HepG2 (cell line): Measurements from ENCODE around the gene NHP2. TPM values are rescaled to one million over a fixed set of nuclear protein-coding genes. Genes with fewer than 3 reads are reported as not detected.

Experiments used
- ATAC-seq: fragments of 200-7000 bp; cut with Tn5 transposase; 3 replicates; pipeline ENCODE4 v1.9.1; 2020; ENCODE audit warnings: mild to moderate bottlenecking, moderate library complexity
- BruUV-seq: library from RNA; stranded (reverse); fragments of 400-500 nt; replicated peaks from 2 replicates; lab custom pipeline; 2021; lab: Mats Ljungman, UMichigan
- CTCF ChIA-PET: fragments of 300-600 bp; formaldehyde crosslinking; extraction: SDS; loops from one replicate; lab custom pipeline; 2021; ENCODE audit warnings: low total read pairs, inconsistent platforms, low intra/inter-chr PET ratio; lab: Yijun Ruan, JAX
- POLR2A ChIA-PET: fragments of 350-600 bp; sonication (Branson Sonifier 250); formaldehyde crosslinking; loops from one replicate; lab custom pipeline; 2020; ENCODE audit warnings: antibody characterized with exemption, inconsistent platforms; lab: Yijun Ruan, JAX
- DNase-seq: peaks from one replicate; pipeline ENCODE4 v3.0.0-alpha.2; 2015; ENCODE audit warnings: low spot score
- FAIRE-seq: peaks from 3 replicates; lab custom pipeline; 2011; peaks lifted over from hg19 to GRCh38; lab: Jason Lieb, UNC
- H2AFZ ChIP-seq: one replicate; pipeline ENCODE4 v1.6.1; 2011; ENCODE audit warnings: low read length, inconsistent platforms
- H3K27ac ChIP-seq: fragments of 300-600 bp; 3 replicates; pipeline ENCODE4 v1.8.0; 2011; ENCODE audit warnings: mixed run types, mild to moderate bottlenecking, mixed read lengths, low read length, inconsistent platforms; ENCODE audit not compliant: insufficient read depth; ENCODE audit errors: extremely low read length
- H3K27me3 ChIP-seq, 2 experiments: fragments of 200-600 bp in 1 of 2; 2 replicates in 1 of 2; 3 replicates in 1 of 2; pipeline versions ENCODE4 v1.6.0 to v1.8.0; 2011; ENCODE audit warnings: low read length in 2 of 2, mild to moderate bottlenecking in 2 of 2, moderate library complexity in 2 of 2, inconsistent platforms in 1 of 2; ENCODE audit not compliant: insufficient read depth in 2 of 2, control insufficient read depth in 1 of 2
- H3K36me3 ChIP-seq, 2 experiments: fragments of 200-600 bp in 1 of 2; replicated peaks in 1 of 2; 2 replicates in 1 of 2; 3 replicates in 1 of 2; pipeline versions ENCODE4 v1.5.1 to v1.8.0; 2011; ENCODE audit warnings: low read length in 2 of 2, inconsistent platforms in 1 of 2; ENCODE audit not compliant: insufficient read depth in 2 of 2, control insufficient read depth in 1 of 2
- H3K4me1 ChIP-seq: 2 replicates; pipeline ENCODE4 v1.5.1; 2012; ENCODE audit warnings: low read length, inconsistent platforms; ENCODE audit not compliant: insufficient read depth
- H3K4me2 ChIP-seq: 2 replicates; pipeline ENCODE4 v1.6.0; 2011; ENCODE audit warnings: low read depth, low read length, inconsistent platforms
- H3K4me3 ChIP-seq, 3 experiments: fragments of 200-600 bp in 1 of 3; sonication (generic), shearing (Covaris generic) in 1 of 3; replicated peaks in 1 of 3; 2 replicates each; pipeline ENCODE4 v1.5.1; 2011 to 2016; ENCODE audit warnings: low read length in 3 of 3, inconsistent platforms in 2 of 3, low read depth in 2 of 3, mild to moderate bottlenecking in 2 of 3, control low read depth in 1 of 3, mixed read lengths in 1 of 3; ENCODE audit not compliant: insufficient read depth in 1 of 3
- H3K79me2 ChIP-seq: one replicate; pipeline ENCODE4 v1.6.1; 2011; ENCODE audit warnings: low read length, inconsistent platforms; ENCODE audit not compliant: insufficient read depth
- H3K9ac ChIP-seq: 2 replicates; pipeline ENCODE4 v1.6.0; 2011; ENCODE audit warnings: mild to moderate bottlenecking, low read depth, low read length, inconsistent platforms; ENCODE audit not compliant: insufficient read depth
- H3K9me3 ChIP-seq: 2 replicates; pipeline ENCODE4 v1.5.1; 2012; ENCODE audit warnings: mild to moderate bottlenecking, low read length
- H4K20me1 ChIP-seq: 2 replicates; pipeline ENCODE4 v1.6.0; 2011; ENCODE audit warnings: inconsistent platforms, mild to moderate bottlenecking, low read length, moderate library complexity; ENCODE audit not compliant: insufficient read depth
- ELF4 ChIP-seq: sonication (generic); formaldehyde crosslinking; IDR thresholded peaks from 2 replicates; pipeline ENCODE4 v1.5.0; 2020; ENCODE audit warnings: missing genetic modification reagents, mild to moderate bottlenecking, moderate library complexity, borderline replicate concordance
- GMEB2 ChIP-seq: IDR thresholded peaks from 2 replicates; pipeline ENCODE4 v1.6.1; 2016; ENCODE audit warnings: missing biosample characterization, missing genetic modification reagents, low read depth
- HNF4A ChIP-seq: sonication (generic); formaldehyde crosslinking; IDR thresholded peaks from 2 replicates; pipeline ENCODE4 v1.4.0; 2020; ENCODE audit warnings: missing genetic modification reagents
- IKZF4 ChIP-seq: sonication (generic); formaldehyde crosslinking; IDR thresholded peaks from 2 replicates; pipeline ENCODE4 v1.5.1; 2020; ENCODE audit warnings: borderline replicate concordance, mild to moderate bottlenecking, low read depth, missing genetic modification reagents; ENCODE audit errors: not compliant biosample characterization
- NFIB ChIP-seq: sonication (generic); formaldehyde crosslinking; IDR thresholded peaks from 2 replicates; pipeline ENCODE4 v1.9.0; 2021; ENCODE audit warnings: missing genetic modification reagents, mild to moderate bottlenecking, borderline replicate concordance
- NFKBIZ ChIP-seq: IDR thresholded peaks from 2 replicates; pipeline ENCODE4 v1.6.1; 2018; ENCODE audit warnings: missing genetic modification reagents, missing compliant biosample characterization
- PAWR ChIP-seq: sonication (generic); formaldehyde crosslinking; IDR thresholded peaks from 2 replicates; pipeline ENCODE4 v1.4.0; 2020; ENCODE audit warnings: missing genetic modification reagents, mild to moderate bottlenecking, borderline replicate concordance
- SRSF9 ChIP-seq: fragments of 200-400 bp; formaldehyde crosslinking; IDR thresholded peaks from 2 replicates; pipeline ENCODE4 v1.6.1; 2018; ENCODE audit warnings: borderline replicate concordance, mild to moderate bottlenecking, low read depth, low read length; ENCODE audit not compliant: insufficient read depth, poor library complexity, severe bottlenecking
- ZNF660 ChIP-seq: sonication (generic); formaldehyde crosslinking; IDR thresholded peaks from 2 replicates; pipeline ENCODE4 v1.5.1; 2020; ENCODE audit warnings: mild to moderate bottlenecking, low read depth, missing genetic modification reagents, borderline replicate concordance
- ZNF720 ChIP-seq: sonication (generic); formaldehyde crosslinking; IDR thresholded peaks from 2 replicates; pipeline ENCODE4 v1.4.0; 2020; ENCODE audit warnings: missing genetic modification reagents
- ZNF772 ChIP-seq: sonication (generic); formaldehyde crosslinking; IDR thresholded peaks from 2 replicates; pipeline ENCODE4 v1.5.0; 2020; ENCODE audit warnings: mild to moderate bottlenecking, missing genetic modification reagents
- ZNF781 ChIP-seq: sonication (generic); formaldehyde crosslinking; IDR thresholded peaks from 2 replicates; pipeline ENCODE4 v1.5.1; 2020; ENCODE audit warnings: borderline replicate concordance, mild to moderate bottlenecking, missing genetic modification reagents; ENCODE audit errors: not compliant biosample characterization
- WGBS: methylation state at CpG from one replicate; pipeline ENCODE4 v1.1.6; 2017; ENCODE audit warnings: low lambda C conversion rate; 5-methylcytosine and 5-hydroxymethylcytosine counted together
- in situ Hi-C: cut with HindIII; loops from 2 replicates; pipeline ENCODE4 v1.10.0; 2017; ENCODE audit warnings: low pct_unique_long_range_greater_than_20kb; ENCODE audit not compliant: extremely low pct_ligation_motif_present
- intact Hi-C: fragments of 100-400 bp; cut with micrococcal nuclease; formaldehyde crosslinking; loops from one replicate; pipeline ENCODE4 v1.10.0; 2022; ENCODE audit not compliant: unreplicated experiment
- polyA plus RNA-seq, 8 experiments: library from polyadenylated mRNA; depleted of rRNA in 3 of 8; stranded (reverse) in 7 of 8; unstranded in 1 of 8; fragments of >200 nt; fragmentation: Illumina TruSeq in 4 of 8; extraction: Trizol in 4 of 8; gene quantifications; 2 replicates each; pipeline versions ENCODE4 v1.2.1 to v1.2.3, GENCODE V29; 2011 to 2016; ENCODE audit warnings: low read depth in 4 of 8, missing spikeins in 1 of 8, mixed read lengths in 1 of 8; ENCODE audit not compliant: insufficient read depth in 1 of 8
- total RNA-seq, 5 experiments: library from RNA; depleted of rRNA; stranded (reverse); fragments of >200 nt; fragmentation: Illumina TruSeq; extraction: Trizol; gene quantifications; 2 replicates each; pipeline ENCODE4 v1.2.3, GENCODE V29; 2016; ENCODE audit warnings: low read depth in 1 of 5

Gene NHP2
- total and polyA plus RNA-seq, 2 of the 13 experiments (the other 11 are each of a cell fraction or from before 2014, with no cell fraction given), result 56.2 to 96.1 TPM

GRCh38 chr5:178106086-178106485 lies 47.6 kb downstream of the NHP2 start (continued):
- TF ChIP-seq ELF4 (CRISPR knock-in tag), result no peak
- TF ChIP-seq ZNF781 (CRISPR knock-in tag), result no peak
- no peak for TF ChIP-seq SRSF9

GRCh38 chr5:178104492-178104891 lies 49.2 kb downstream of the NHP2 start:
- H3K4me2 ChIP-seq, result no peak overlapping the region
- in situ Hi-C loops, result no loop called here

More at GRCh38 chr5:178104492-178104891, 49.2 kb downstream of the NHP2 start:
- H3K4me1 ChIP-seq, result peaks cover 6% of the 10 kb centered on the region; the same call in 1 of the 2 replicates
- ChIA-PET POLR2A (no interaction called here), CTCF (no interaction called here)
- no peak overlapping the region for H3K27ac ChIP-seq
- no peaks in the 10 kb centered on the region for H3K79me2 ChIP-seq
- no peak for TF ChIP-seq ZNF772
- TF ChIP-seq ZNF720 (CRISPR knock-in tag), result no peak
- no peak for TF ChIP-seq HNF4A (CRISPR knock-in tag)
- no peak for TF ChIP-seq PAWR (CRISPR knock-in tag)
- TF ChIP-seq GMEB2, result no peak
- no peak for TF ChIP-seq NFIB (CRISPR knock-in tag)
- TF ChIP-seq IKZF4 (CRISPR knock-in tag), result no peak
- no peak for TF ChIP-seq ZNF660 (CRISPR knock-in tag)
- TF ChIP-seq NFKBIZ (CRISPR knock-in tag), result no peak
- BruUV-seq, result no TSS peak
- H4K20me1 ChIP-seq, result no peaks in the 10 kb centered on the region
- no peak overlapping the region for H3K9ac ChIP-seq
- H3K9me3 ChIP-seq, result no peaks in the 10 kb centered on the region
- H3K27me3 ChIP-seq, result peaks cover 6 to 8% of the 10 kb centered on the region in 2 experiments; a peak in 3 of 5 replicates
- DNase-seq (no peak), ATAC-seq (no peak), FAIRE-seq (no peak)
- H3K4me3 ChIP-seq, result no peak overlapping the region
- no peaks in the 10 kb centered on the region for H3K36me3 ChIP-seq
- 11% methylated on average over 5 of the region's 5 CpGs for WGBS
- H2AFZ ChIP-seq, result no peak overlapping the region
- intact Hi-C loops, result no loop called here
